Trophoblast cell (in vitro differentiated cells and primary cell): ENCODE results near the gene SMIM22.

Experiments used
- DNase-seq, 2 donors: peaks; one replicate each; pipeline ENCODE4 v3.0.0-alpha.2; 2016
- H2AFZ ChIP-seq: 2 replicates; pipeline ENCODE4 v1.6.1; 2013; ENCODE audit warnings: low read length, moderate library complexity, mild to moderate bottlenecking; ENCODE audit not compliant: insufficient read depth, poor library complexity
- H2AK5ac ChIP-seq: 2 replicates; pipeline ENCODE4 v1.6.1; 2013; ENCODE audit warnings: mild to moderate bottlenecking, low read length
- H2BK120ac ChIP-seq: 2 replicates; pipeline ENCODE4 v1.6.1; 2013; ENCODE audit warnings: low read length, mild to moderate bottlenecking, moderate library complexity; ENCODE audit not compliant: insufficient read depth, poor library complexity
- H2BK12ac ChIP-seq: 2 replicates; pipeline ENCODE4 v1.6.1; 2013; ENCODE audit warnings: mild to moderate bottlenecking, low read length, moderate library complexity
- H2BK5ac ChIP-seq: 2 replicates; pipeline ENCODE4 v1.6.1; 2013; ENCODE audit warnings: low read length, low read depth, moderate library complexity, mild to moderate bottlenecking; ENCODE audit not compliant: poor library complexity
- H3K14ac ChIP-seq: 2 replicates; pipeline ENCODE4 v1.6.1; 2013; ENCODE audit warnings: mild to moderate bottlenecking, low read length
- H3K18ac ChIP-seq: 2 replicates; pipeline ENCODE4 v1.6.1; 2013; ENCODE audit warnings: mild to moderate bottlenecking, low read length
- H3K23ac ChIP-seq: 2 replicates; pipeline ENCODE4 v1.6.1; 2013; ENCODE audit warnings: low read length
- H3K27ac ChIP-seq: 2 replicates; pipeline ENCODE4 v1.5.1; 2013; ENCODE audit warnings: low read depth, mild to moderate bottlenecking, inconsistent platforms, low read length, moderate library complexity
- H3K27me3 ChIP-seq: 2 replicates; pipeline ENCODE4 v1.6.1; 2013; ENCODE audit warnings: inconsistent platforms, mild to moderate bottlenecking, low read length, moderate library complexity; ENCODE audit not compliant: insufficient read depth
- H3K36me3 ChIP-seq, 2 experiments: 1 replicate in 1 of 2; 2 replicates in 1 of 2; pipeline ENCODE4 v1.6.1; 2013; ENCODE audit warnings: low read length in 2 of 2, mild to moderate bottlenecking in 2 of 2, moderate library complexity in 1 of 2; ENCODE audit not compliant: insufficient read depth in 2 of 2, control insufficient read depth in 1 of 2
- H3K4ac ChIP-seq: 2 replicates; pipeline ENCODE4 v1.6.1; 2013; ENCODE audit warnings: low read depth, mild to moderate bottlenecking, low read length, moderate library complexity
- H3K4me1 ChIP-seq, 2 experiments: 1 replicate in 1 of 2; 2 replicates in 1 of 2; pipeline ENCODE4 v1.6.1; 2013; ENCODE audit warnings: low read length in 2 of 2, mild to moderate bottlenecking in 2 of 2, moderate library complexity in 1 of 2; ENCODE audit not compliant: insufficient read depth in 2 of 2, control insufficient read depth in 1 of 2
- H3K4me2 ChIP-seq: 2 replicates; pipeline ENCODE4 v1.6.1; 2013; ENCODE audit warnings: inconsistent platforms, mild to moderate bottlenecking, low read length, moderate library complexity
- H3K4me3 ChIP-seq: 2 replicates; pipeline ENCODE4 v1.5.1; 2013; ENCODE audit warnings: mild to moderate bottlenecking, low read depth, low read length, inconsistent platforms
- H3K79me1 ChIP-seq: one replicate; pipeline ENCODE4 v1.6.1; 2013; ENCODE audit warnings: low read length
- H3K79me2 ChIP-seq: 2 replicates; pipeline ENCODE4 v1.6.1; 2013; ENCODE audit warnings: low read length, mild to moderate bottlenecking; ENCODE audit not compliant: control insufficient read depth, insufficient read depth, poor library complexity
- H3K9ac ChIP-seq: 2 replicates; pipeline ENCODE4 v1.6.1; 2013; ENCODE audit warnings: mild to moderate bottlenecking, low read length
- H3K9me3 ChIP-seq: 2 replicates; pipeline ENCODE4 v1.6.1; 2013; ENCODE audit warnings: low read depth, mild to moderate bottlenecking, control low read depth, inconsistent platforms, low read length; ENCODE audit not compliant: insufficient read depth
- H4K12ac ChIP-seq: 2 replicates; pipeline ENCODE4 v1.6.1; 2013; ENCODE audit warnings: low read depth, mild to moderate bottlenecking, low read length, moderate library complexity
- H4K8ac ChIP-seq: 2 replicates; pipeline ENCODE4 v1.6.1; 2013; ENCODE audit warnings: low read depth, mild to moderate bottlenecking, low read length, moderate library complexity
- H4K91ac ChIP-seq: one replicate; pipeline ENCODE4 v1.6.1; 2013; ENCODE audit warnings: low read depth, mild to moderate bottlenecking, low read length, moderate library complexity
- WGBS: extraction: QIAGEN DNeasy Blood & Tissue Kit; methylation state at CpG from one replicate; pipeline ENCODE4 v1.1.7; 2013; ENCODE audit warnings: missing lambda C conversion rate; ENCODE audit not compliant: insufficient read length, insufficient coverage; ENCODE audit errors: extremely low coverage; 5-methylcytosine and 5-hydroxymethylcytosine counted together

The SMIM22 gene

GRCh38 chr16:4792951-4793513 lies 2.1 kb upstream of the SMIM22 start:
- H3K79me1 ChIP-seq = no peaks in the 10 kb centered on the region
- H3K4me1 ChIP-seq = no peaks in the 10 kb centered on the region
- H4K12ac ChIP-seq = no peak overlapping the region
- no peak overlapping the region for H2BK120ac ChIP-seq
- no peak overlapping the region for H3K23ac ChIP-seq
- H3K14ac ChIP-seq = no peak overlapping the region
- no peak overlapping the region for H3K4ac ChIP-seq
- H3K27ac ChIP-seq = no peak overlapping the region
- no peak for DNase-seq
- no peaks in the 10 kb centered on the region for H3K9me3 ChIP-seq
- no CpG with 5 or more reads among the region's 13 CpGs for WGBS
- no peak overlapping the region for H4K8ac ChIP-seq
- H3K18ac ChIP-seq = no peak overlapping the region
- no peak overlapping the region for H2AFZ ChIP-seq
- H3K79me2 ChIP-seq = no peaks in the 10 kb centered on the region
- H2BK5ac ChIP-seq = no peak overlapping the region
- no peak overlapping the region for H3K4me3 ChIP-seq
- no peak overlapping the region for H4K91ac ChIP-seq
- peaks cover 7% of the 10 kb centered on the region in 2 experiments for H3K36me3 ChIP-seq
- no peak overlapping the region for H2AK5ac ChIP-seq
- no peak overlapping the region for H3K4me2 ChIP-seq
- no peak overlapping the region for H3K9ac ChIP-seq
- H3K27me3 ChIP-seq = no peaks in the 10 kb centered on the region
- no peak overlapping the region for H2BK12ac ChIP-seq

- H2BK12ac ChIP-seq = no peak overlapping the region
- H3K23ac ChIP-seq = no peak overlapping the region
- H3K27me3 ChIP-seq = no peaks in the 10 kb centered on the region
- H3K4ac ChIP-seq = no peak overlapping the region
- DNase-seq = no peak
- no peak overlapping the region for H4K8ac ChIP-seq
- no peak overlapping the region for H3K4me3 ChIP-seq
- H3K9ac ChIP-seq = no peak overlapping the region
- no peak overlapping the region for H4K91ac ChIP-seq
- H2BK120ac ChIP-seq = no peak overlapping the region
- H3K4me1 ChIP-seq = no peaks in the 10 kb centered on the region
- H3K79me1 ChIP-seq = no peaks in the 10 kb centered on the region
- no peak overlapping the region for H2BK5ac ChIP-seq
- H3K14ac ChIP-seq = no peak overlapping the region
- H3K18ac ChIP-seq = no peak overlapping the region
- H3K79me2 ChIP-seq = no peaks in the 10 kb centered on the region
- peaks cover 3% of the 10 kb centered on the region for H3K9me3 ChIP-seq
- no peak overlapping the region for H2AFZ ChIP-seq
- H3K27ac ChIP-seq = no peak overlapping the region
- H4K12ac ChIP-seq = no peak overlapping the region
- no CpG with 5 or more reads among the region's 30 CpGs for WGBS
- H3K36me3 ChIP-seq = peaks cover 15 to 21% of the 10 kb centered on the region in 2 experiments
- H3K4me2 ChIP-seq = no peak overlapping the region
- H2AK5ac ChIP-seq = no peak overlapping the region
These were observed 831 bp downstream of the SMIM22 start for GRCh38 chr16:4795828-4796572.

GRCh38 chr16:4796982-4797804 lies 2.0 kb downstream of the SMIM22 start:
- H3K4ac ChIP-seq = no peak overlapping the region
- H2BK120ac ChIP-seq = no peak overlapping the region
- no peaks in the 10 kb centered on the region for H3K27me3 ChIP-seq
- H3K23ac ChIP-seq = no peak overlapping the region
- H3K9me3 ChIP-seq = peaks cover 3% of the 10 kb centered on the region
- H4K12ac ChIP-seq = no peak overlapping the region
- no peak overlapping the region for H3K9ac ChIP-seq
- DNase-seq = no peak
- H3K14ac ChIP-seq = no peak overlapping the region
- H3K36me3 ChIP-seq = peaks cover 15 to 21% of the 10 kb centered on the region in 2 experiments
- no peak overlapping the region for H3K4me3 ChIP-seq
- H2AFZ ChIP-seq = no peak overlapping the region
- no peak overlapping the region for H2AK5ac ChIP-seq
- H3K79me2 ChIP-seq = no peaks in the 10 kb centered on the region
- H3K18ac ChIP-seq = no peak overlapping the region
- H3K27ac ChIP-seq = no peak overlapping the region
- H2BK5ac ChIP-seq = no peak overlapping the region
- H4K8ac ChIP-seq = no peak overlapping the region
- no peak overlapping the region for H3K4me2 ChIP-seq
- H3K4me1 ChIP-seq = peaks cover 8% of the 10 kb centered on the region in 2 experiments
- no peak overlapping the region for H2BK12ac ChIP-seq
- WGBS = no CpG with 5 or more reads among the region's 21 CpGs
- H3K79me1 ChIP-seq = no peaks in the 10 kb centered on the region
- H4K91ac ChIP-seq = no peak overlapping the region

GRCh38 chr16:4797805-4798252 lies 2.7 kb downstream of the SMIM22 start:
- Histone ChIP-seq H3K9ac (no peak overlapping the region), H3K79me2 (peaks cover 2% of the 10 kb centered on the region), H3K27ac (no peak overlapping the region), H4K8ac (no peak overlapping the region), H3K18ac (no peak overlapping the region), H3K4ac (no peak overlapping the region), H3K27me3 (no peaks in the 10 kb centered on the region), H3K14ac (no peak overlapping the region), H2AK5ac (no peak overlapping the region), H4K91ac (no peak overlapping the region), H3K23ac (no peak overlapping the region), H3K4me2 (no peak overlapping the region), H3K4me1 (peaks cover 8% of the 10 kb centered on the region in 2 experiments), H2BK120ac (no peak overlapping the region), H2BK5ac (no peak overlapping the region), H3K4me3 (no peak overlapping the region), H3K36me3 (peaks cover 15 to 21% of the 10 kb centered on the region in 2 experiments), H4K12ac (no peak overlapping the region), H3K79me1 (peaks cover 4% of the 10 kb centered on the region), H2AFZ (no peak overlapping the region), H3K9me3 (peaks cover 3% of the 10 kb centered on the region), H2BK12ac (no peak overlapping the region)
- no CpG with 5 or more reads among the region's 22 CpGs for WGBS
- no peak for DNase-seq
